ENCODE results near the gene HIVEP3.

Gene HIVEP3

DNA sequence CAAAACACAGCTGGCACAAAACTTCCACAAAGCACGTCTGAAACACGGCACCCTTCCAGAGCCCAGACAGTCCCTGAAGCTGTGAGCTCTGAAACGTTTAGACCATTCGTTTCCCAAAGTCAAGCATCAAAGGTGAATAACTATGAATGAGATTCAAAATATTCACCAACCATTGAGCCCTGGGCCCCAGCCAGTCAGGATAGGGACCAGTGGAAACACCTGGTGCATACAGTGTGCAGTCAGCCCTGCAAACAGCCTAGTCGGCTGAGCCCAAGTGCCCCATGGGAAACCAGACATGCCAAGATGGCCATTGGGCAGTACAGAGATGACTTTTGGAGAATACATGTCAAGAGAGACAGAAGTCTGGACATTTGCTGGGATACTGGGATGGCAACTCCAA, 343.9 kb downstream of the HIVEP3 start (continued):
- TF ChIP-seq SCRT1 (tag by site-specific recombination; IDR thresholded peaks at IDR 0.05; ENCODE audit: borderline replicate concordance) (no peak), ZNF174 (tag by site-specific recombination; IDR thresholded peaks at IDR 0.05) (no peak), ZNF768 (tag by site-specific recombination; IDR thresholded peaks at IDR 0.05) (no peak), SP3 (tag by site-specific recombination; IDR thresholded peaks at IDR 0.05) (no peak), ZNF138 (tag by site-specific recombination; IDR thresholded peaks at IDR 0.05; ENCODE audit: borderline replicate concordance) (no peak)

DNA sequence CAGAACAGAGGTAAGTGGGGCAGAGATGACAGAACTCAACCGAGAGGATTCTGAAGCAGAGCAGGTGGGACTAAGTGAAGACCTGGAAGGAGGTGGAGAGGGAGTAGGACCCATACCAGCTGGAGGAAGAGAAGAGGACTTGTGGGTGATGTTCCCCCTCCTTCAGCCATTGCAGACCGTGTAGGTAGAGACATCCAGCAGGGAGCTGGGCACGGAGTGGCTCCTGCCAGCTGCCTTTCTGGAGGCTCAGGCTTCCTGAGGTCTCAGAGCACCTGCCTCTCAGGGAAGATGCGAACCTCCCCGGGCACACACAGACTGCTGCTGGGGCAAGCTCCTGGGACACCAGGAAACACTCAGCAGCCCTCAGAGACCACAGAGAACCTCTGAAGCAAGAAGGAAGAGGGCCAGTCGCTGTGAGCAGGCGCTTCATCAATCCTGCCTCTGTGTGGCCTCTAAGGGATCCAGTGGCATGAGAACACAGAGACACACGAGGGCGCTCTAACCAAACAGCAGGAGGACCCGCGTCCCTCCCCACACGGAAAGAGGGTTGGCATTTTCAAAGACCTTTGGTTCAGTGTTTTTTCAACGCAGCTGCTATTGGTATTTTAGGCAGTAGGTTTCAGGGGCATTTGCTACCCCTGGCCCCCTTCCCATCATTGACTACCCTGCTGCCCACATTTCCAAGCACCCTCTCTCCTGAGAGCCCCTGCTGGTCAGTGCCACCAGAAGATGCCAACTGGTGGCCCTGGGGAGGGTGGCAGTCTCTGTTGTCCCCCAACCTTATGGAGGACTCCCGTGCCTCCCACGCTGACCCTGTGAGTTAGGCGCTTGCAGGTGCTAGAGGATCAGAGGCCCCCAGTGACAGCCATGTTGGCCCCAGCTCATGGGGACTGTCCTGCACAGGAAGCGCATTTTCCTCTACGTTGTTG, 344.7 kb downstream of the HIVEP3 start:
- ChIA-PET POLR2A (no interaction called here), CTCF (interaction anchor here (0.6 to 2.8 kb wide), 47 partner anchors 9 to 1174 kb away, joined by 3 to 24 read pairs (median 3); partner anchors contain the start of gene CCDC30)
- Histone ChIP-seq H3K4me1 (ENCODE audit: control insufficient read depth, insufficient read depth, low read length) (no peaks in the 10 kb centered on the region), H3K27ac (ENCODE audit: extremely low read depth, low read depth, low read length) (no peak overlapping the region), H3K9me3 (ENCODE audit: control insufficient read depth, insufficient read depth, low read depth, low read length) (no peaks in the 10 kb centered on the region), H3K4me3 (ENCODE audit: low read depth, low read length) (no peak overlapping the region), H3K36me3 (ENCODE audit: control insufficient read depth in 2 of 2, insufficient read depth in 1 of 2, low read length in 2 of 2) (no peaks in the 10 kb centered on the region)
- TF ChIP-seq ZNF350 (tag by site-specific recombination; IDR thresholded peaks at IDR 0.05) (no peak), KLF7 (tag by site-specific recombination; IDR thresholded peaks at IDR 0.05; ENCODE audit: borderline replicate concordance) (no peak), GLI4 (tag by site-specific recombination; IDR thresholded peaks at IDR 0.05) (no peak), ZNF660 (tag by site-specific recombination; IDR thresholded peaks at IDR 0.05) (peak; percentile 78; the same call in 1 of the 2 replicates), ZNF596 (tag by site-specific recombination; IDR thresholded peaks at IDR 0.05) (no peak), ZBTB48 (tag by site-specific recombination; IDR thresholded peaks at IDR 0.05) (0 out of 2 replicates have a peak, but pooled peaks have one; percentile 37), ZNF366 (tag by site-specific recombination; conservative IDR thresholded peaks at IDR 0.05) (no peak), ZNF837 (tag by site-specific recombination; IDR thresholded peaks at IDR 0.05) (no peak), ZFHX2 (tag by site-specific recombination; conservative IDR thresholded peaks at IDR 0.05) (peak; percentile 20; the same call in 1 of the 2 replicates), KLF9 (tag by site-specific recombination; IDR thresholded peaks at IDR 0.05; ENCODE audit: low read depth) (0 out of 2 replicates have a peak, but pooled peaks have one; percentile 16), ZNF548 (tag by site-specific recombination; IDR thresholded peaks at IDR 0.05) (no peak), ZNF670 (tag by site-specific recombination; IDR thresholded peaks at IDR 0.05; ENCODE audit: low read depth) (no peak), SP7 (tag by site-specific recombination; IDR thresholded peaks at IDR 0.05) (no peak), ZNF157 (tag by site-specific recombination; IDR thresholded peaks at IDR 0.05) (no peak), PRDM1 (tag by site-specific recombination; IDR thresholded peaks at IDR 0.05) (no peak), ZNF175 (tag by site-specific recombination; IDR thresholded peaks at IDR 0.05) (no peak), ZSCAN16 (tag by site-specific recombination; IDR thresholded peaks at IDR 0.05) (no peak), ZNF214 (tag by site-specific recombination; IDR thresholded peaks at IDR 0.05; ENCODE audit: borderline replicate concordance) (no peak), ZNF223 (tag by site-specific recombination; IDR thresholded peaks at IDR 0.05) (no peak), HOXA7 (CRISPR knock-in tag; IDR thresholded peaks at IDR 0.05; ENCODE audit: borderline replicate concordance) (no peak)
- TF ChIP-seq, protein P1, sequence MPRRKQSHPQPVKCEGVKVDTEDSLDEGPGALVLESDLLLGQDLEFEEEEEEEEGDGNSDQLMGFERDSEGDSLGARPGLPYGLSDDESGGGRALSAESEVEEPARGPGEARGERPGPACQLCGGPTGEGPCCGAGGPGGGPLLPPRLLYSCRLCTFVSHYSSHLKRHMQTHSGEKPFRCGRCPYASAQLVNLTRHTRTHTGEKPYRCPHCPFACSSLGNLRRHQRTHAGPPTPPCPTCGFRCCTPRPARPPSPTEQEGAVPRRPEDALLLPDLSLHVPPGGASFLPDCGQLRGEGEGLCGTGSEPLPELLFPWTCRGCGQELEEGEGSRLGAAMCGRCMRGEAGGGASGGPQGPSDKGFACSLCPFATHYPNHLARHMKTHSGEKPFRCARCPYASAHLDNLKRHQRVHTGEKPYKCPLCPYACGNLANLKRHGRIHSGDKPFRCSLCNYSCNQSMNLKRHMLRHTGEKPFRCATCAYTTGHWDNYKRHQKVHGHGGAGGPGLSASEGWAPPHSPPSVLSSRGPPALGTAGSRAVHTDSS (tag by site-specific recombination; IDR thresholded peaks at IDR 0.05): no peak
- TF ChIP-seq, protein P2, sequence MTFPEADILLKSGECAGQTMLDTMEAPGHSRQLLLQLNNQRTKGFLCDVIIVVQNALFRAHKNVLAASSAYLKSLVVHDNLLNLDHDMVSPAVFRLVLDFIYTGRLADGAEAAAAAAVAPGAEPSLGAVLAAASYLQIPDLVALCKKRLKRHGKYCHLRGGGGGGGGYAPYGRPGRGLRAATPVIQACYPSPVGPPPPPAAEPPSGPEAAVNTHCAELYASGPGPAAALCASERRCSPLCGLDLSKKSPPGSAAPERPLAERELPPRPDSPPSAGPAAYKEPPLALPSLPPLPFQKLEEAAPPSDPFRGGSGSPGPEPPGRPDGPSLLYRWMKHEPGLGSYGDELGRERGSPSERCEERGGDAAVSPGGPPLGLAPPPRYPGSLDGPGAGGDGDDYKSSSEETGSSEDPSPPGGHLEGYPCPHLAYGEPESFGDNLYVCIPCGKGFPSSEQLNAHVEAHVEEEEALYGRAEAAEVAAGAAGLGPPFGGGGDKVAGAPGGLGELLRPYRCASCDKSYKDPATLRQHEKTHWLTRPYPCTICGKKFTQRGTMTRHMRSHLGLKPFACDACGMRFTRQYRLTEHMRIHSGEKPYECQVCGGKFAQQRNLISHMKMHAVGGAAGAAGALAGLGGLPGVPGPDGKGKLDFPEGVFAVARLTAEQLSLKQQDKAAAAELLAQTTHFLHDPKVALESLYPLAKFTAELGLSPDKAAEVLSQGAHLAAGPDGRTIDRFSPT (tag by site-specific recombination; IDR thresholded peaks at IDR 0.05): 0 out of 2 replicates have a peak, but pooled peaks have one; percentile 25
- TF ChIP-seq, protein P3, sequence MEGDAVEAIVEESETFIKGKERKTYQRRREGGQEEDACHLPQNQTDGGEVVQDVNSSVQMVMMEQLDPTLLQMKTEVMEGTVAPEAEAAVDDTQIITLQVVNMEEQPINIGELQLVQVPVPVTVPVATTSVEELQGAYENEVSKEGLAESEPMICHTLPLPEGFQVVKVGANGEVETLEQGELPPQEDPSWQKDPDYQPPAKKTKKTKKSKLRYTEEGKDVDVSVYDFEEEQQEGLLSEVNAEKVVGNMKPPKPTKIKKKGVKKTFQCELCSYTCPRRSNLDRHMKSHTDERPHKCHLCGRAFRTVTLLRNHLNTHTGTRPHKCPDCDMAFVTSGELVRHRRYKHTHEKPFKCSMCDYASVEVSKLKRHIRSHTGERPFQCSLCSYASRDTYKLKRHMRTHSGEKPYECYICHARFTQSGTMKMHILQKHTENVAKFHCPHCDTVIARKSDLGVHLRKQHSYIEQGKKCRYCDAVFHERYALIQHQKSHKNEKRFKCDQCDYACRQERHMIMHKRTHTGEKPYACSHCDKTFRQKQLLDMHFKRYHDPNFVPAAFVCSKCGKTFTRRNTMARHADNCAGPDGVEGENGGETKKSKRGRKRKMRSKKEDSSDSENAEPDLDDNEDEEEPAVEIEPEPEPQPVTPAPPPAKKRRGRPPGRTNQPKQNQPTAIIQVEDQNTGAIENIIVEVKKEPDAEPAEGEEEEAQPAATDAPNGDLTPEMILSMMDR (tag by site-specific recombination; IDR thresholded peaks at IDR 0.05): peak; percentile 92
- TF ChIP-seq, protein P4, sequence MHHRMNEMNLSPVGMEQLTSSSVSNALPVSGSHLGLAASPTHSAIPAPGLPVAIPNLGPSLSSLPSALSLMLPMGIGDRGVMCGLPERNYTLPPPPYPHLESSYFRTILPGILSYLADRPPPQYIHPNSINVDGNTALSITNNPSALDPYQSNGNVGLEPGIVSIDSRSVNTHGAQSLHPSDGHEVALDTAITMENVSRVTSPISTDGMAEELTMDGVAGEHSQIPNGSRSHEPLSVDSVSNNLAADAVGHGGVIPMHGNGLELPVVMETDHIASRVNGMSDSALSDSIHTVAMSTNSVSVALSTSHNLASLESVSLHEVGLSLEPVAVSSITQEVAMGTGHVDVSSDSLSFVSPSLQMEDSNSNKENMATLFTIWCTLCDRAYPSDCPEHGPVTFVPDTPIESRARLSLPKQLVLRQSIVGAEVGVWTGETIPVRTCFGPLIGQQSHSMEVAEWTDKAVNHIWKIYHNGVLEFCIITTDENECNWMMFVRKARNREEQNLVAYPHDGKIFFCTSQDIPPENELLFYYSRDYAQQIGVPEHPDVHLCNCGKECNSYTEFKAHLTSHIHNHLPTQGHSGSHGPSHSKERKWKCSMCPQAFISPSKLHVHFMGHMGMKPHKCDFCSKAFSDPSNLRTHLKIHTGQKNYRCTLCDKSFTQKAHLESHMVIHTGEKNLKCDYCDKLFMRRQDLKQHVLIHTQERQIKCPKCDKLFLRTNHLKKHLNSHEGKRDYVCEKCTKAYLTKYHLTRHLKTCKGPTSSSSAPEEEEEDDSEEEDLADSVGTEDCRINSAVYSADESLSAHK (tag by site-specific recombination; IDR thresholded peaks at IDR 0.05): no peak

Measured in HEK293 (cell line).